Non-pigmented ciliary epithelial cell (primary cell): ENCODE data around the gene MATN1.
"Not testable (repeated sequence)": the region's sequence is repeated elsewhere in the genome, so short reads cannot be mapped to it uniquely, and the experiment has no call there.

ENCODE experiments used
- DNase-seq: peaks from one replicate; pipeline ENCODE4 v3.0.0-alpha.2; 2010; ENCODE audit warnings: low read depth

The MATN1 gene

DNA sequence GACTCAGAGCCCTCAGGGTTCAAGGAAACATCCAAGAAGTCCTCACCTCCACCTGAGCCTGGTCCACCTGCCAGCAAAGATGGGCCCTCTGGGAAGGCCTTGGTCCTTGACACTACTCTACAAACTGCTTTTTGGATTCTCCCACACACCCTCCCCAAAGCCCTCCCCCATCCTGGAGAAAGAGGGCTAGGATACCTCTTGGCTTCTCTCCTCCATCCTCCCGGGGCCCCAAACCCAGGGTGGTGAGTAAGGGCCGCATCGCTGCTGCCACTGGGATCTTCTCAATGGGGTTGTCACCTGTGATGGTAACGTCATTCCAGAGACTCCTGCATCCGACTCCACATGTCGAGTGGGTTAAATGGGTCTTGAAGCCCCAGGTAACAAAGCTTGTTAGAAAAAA is 26.6 kb downstream of the MATN1 start:
- no peak for DNase-seq

DNA sequence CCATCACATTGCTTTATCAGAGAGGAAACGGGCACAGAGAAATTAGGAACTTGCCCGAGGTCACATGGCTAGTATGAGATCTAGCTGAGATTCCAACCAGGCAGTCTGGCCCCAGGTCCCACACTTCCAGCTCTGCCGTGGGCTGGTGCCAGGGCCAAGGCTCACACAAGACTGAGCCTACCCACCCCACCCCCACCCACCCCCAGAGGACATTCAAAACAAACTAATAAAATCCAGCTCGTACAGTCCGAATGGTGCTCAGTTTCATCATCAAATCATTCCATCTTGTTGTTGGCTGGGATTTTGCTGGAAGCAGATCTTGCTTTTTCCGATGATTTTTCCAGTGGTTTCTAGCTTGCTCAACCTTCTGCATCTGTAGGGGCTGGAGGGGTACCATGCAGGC is 27.9 kb downstream of the MATN1 start:
- no peak for DNase-seq

DNA sequence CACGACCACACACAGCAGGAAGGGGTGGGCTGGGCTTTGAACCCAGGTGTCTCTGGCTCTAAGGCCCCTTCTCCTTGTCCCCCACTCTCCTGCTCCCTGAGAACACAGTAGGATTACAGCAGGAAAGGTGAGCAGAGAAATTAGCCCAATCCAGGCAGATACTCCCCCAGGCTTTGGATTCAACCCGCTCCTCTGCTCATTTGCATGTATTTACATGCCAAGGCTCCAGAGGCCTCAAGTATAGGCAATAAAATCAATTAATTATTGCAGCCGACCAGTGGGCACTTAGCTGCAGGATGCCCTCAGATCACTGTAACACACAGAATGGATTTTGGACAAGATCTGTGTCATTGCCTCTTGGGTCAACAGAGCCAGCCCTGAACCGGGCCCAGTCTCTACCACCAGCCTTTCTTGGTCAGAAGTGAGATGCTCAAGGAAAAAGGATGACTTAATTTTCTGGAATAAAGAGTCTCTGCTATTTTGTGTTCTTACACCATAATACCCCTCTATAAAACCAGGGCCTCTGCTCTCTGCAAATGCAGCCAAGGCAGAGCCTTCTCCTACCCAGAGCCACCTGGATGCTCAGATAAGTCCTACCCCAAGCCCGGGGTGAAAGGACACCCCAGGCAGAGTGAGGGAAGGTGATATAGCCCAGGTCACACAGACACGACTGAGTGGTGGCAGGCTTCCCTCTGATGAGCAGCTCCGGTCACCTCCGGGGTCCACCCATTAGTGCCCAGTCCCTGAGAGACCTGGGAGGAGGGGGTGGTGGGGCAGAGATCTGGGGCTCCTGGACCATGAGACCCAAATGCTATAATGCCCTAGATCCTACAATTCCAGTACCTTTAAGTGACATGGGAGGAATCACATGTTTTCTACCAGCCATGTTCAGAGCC is 28.9 kb downstream of the MATN1 start:
- DNase-seq = no peak

DNA sequence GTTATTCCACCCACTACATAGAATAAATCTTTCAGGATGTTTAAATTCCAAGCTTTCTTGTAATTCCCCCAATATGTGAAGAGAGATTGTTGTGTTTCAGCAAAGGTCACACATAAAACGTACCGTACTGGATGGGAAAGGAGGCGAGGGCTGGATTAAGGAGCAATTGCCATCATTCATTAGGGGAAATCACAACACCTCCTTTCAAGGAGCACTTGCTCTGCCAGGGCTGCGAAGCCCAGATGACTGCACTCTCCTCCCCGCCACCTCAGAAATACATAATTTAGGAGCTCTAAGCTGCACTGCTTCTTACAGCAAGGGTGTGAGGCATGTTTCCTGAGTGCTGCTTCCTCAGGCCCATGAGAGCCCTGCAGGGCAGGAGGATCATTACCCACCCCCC is 29.6 kb downstream of the MATN1 start:
- no peak for DNase-seq

- no peak for DNase-seq
Observed at GRCh38 chr1:30693366-30693765, 30.0 kb downstream of the MATN1 start.

DNA sequence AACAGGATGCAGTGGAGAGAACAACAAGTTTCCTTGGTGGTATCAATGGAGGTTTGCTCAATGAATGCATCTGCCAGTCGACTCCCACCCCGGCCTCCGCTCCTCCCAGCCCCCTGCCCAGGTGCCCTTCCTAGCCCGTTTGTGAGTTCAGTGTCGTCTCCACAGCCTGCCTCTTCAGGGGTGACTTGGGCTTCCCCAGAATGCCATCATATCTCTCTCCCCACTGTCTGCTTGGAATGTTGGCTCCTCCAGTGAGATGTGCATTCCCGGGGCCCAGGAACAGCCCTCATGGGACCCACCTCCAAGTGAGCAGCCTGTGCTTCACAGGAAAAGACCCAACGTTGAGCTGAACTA is 30.5 kb downstream of the MATN1 start:
- DNase-seq = no peak

- no peak for DNase-seq
Observed at GRCh38 chr1:30692201-30692947, 31.0 kb downstream of the MATN1 start.

- DNase-seq = no peak
Observed at GRCh38 chr1:30691480-30691879, 31.9 kb downstream of the MATN1 start.

DNA sequence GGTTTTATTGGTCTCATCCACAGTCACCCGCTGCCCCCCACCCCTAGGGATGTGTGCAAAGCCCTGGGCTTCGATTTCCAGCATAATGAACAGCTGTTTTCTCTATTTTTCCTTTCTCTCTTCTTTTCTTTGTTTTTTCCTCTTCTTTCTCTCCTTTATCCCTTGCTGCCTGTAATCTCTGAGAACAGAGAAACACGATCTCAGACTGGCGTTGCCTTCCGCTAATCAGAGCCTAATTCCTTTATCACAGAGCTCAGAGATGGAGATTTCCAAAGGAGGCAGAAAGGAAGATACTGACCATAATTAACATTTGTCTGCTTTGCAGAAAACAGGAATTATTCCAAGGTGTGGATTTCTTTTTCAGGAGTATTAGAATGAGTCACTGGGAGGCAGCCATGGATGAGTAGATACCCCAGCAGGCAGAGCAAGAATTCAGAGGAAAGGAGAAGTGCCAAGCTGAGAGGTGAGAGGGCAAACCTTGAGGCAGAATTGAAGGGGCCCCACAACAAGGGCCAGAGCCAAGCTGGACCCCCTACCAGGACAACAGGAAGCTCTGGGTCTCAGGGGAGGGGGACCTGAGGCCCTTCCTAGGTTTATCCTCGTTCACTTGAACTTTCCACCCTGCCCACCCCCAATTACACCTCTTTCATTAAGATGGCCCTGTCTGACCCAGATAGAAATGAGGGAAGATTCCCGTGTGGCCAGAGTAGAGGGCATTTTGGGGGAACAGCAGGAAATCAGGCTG is 33.3 kb downstream of the MATN1 start:
- no peak for DNase-seq

DNA sequence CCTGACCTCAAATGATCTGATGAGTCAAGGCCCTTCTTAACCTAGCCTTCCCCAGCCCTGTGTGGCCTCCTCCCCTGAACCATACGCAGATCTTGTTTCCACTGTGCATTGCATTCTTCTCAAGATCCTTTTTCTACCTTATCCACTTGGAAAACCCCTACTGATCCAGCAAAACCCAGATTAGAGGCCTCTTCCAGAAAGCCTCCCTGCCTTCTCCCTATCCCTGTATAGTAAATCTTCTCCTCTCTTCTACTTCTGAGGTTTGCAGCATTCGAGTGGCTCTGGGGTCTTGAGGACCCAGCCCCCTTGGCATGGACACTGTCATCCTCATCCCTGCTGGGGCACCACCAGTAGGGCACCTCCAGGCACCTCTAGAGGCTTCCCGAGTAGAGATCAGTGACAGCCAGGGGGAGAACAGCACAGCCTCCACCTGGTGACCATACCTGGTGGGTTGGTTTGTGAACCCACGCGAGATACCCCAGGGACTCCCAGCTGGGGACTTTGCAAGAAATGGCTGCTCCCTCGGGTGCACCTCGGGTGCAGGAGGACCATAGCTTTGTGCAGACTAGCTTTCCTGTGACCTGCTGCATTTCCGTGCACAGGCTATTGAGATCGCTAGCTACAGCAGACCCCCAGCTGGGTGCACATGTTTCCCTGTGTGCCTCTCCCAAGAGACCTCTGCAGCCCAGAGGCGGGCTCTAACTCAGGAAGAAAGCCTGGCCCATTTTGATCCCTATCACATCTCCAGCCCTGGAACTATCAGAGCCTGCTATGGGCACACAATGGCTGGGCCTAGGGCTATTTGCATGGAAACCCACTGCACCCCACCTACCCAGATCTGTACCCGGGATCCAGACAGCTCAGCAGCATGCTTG is 34.2 kb downstream of the MATN1 start:
- no peak for DNase-seq

DNA sequence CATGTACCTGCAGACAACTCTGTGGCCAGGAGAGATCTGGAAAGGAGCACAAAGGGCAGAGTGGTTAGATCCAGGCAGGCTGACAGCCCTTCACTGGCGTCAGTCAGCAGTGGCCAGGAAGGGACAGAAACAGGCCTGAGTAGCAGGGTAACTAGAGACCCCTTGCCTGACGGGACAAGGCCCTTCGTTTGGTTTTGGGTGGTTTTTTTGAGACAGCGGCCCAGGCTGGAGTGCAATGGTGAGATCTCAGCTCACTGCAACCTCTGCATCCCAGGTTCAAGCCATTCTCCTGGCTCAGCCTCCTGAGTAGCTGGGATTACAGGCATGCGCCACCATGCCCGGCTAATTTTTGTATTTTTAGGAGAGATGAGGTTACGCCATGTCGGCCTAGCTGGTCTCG is 34.9 kb downstream of the MATN1 start:
- DNase-seq = not testable (repeated sequence)

GRCh38 chr1:30687886-30688285 is 35.5 kb downstream of the MATN1 start:
- no peak for DNase-seq

DNA sequence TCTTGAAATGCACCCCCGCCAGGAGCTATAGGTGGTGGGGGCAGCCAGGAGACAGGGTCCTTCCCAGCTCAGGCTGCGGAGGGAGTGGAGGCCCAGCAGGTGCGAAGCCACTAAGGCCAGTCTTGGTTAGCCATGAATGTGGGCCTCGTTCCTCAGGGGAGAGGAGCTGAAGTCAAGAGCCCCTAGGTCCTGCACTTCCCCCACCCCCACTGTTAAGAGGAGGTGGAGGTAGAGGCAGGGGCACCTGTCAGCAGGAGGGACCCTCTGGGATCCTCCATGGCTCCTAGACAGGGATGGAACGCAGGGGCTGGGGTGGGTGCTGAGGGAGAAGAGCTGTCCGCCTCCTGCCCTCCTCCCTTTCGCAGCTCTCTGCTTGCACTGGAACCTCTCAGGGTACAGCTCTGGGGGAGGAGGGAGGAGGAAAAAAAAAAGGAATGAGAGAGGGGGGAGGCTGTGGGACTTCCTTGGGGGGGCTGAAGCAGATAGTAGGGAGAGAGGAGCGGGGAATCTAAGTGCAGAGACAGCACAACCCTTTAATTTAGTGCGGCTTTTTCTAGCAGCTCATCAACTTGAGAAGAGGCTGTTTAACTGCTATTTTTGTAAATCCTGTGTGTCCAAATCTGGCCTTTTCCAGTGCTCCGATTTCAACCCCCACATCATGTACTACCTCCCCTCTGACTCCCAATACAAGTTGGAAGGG is 37.0 kb downstream of the MATN1 start:
- DNase-seq = no peak

DNA sequence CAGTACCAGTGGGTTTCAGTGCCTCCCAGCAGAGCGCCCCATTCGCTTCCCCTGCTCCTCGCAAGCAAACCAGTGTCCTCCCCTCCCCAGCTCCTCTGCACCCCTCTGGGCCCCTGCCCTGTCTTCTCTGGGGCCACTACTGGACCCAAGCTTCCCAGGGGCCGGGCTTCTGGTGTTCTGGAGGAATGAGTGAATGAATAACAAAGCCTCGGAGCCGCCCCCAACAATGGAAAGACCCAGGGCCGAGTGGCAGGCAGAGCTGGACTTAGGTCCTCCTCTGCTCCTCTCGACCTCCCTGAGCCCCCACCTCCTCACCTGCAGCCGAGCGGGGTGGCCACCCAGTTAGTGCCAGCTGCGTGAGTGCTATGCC is 37.6 kb downstream of the MATN1 start:
- no peak for DNase-seq

DNA sequence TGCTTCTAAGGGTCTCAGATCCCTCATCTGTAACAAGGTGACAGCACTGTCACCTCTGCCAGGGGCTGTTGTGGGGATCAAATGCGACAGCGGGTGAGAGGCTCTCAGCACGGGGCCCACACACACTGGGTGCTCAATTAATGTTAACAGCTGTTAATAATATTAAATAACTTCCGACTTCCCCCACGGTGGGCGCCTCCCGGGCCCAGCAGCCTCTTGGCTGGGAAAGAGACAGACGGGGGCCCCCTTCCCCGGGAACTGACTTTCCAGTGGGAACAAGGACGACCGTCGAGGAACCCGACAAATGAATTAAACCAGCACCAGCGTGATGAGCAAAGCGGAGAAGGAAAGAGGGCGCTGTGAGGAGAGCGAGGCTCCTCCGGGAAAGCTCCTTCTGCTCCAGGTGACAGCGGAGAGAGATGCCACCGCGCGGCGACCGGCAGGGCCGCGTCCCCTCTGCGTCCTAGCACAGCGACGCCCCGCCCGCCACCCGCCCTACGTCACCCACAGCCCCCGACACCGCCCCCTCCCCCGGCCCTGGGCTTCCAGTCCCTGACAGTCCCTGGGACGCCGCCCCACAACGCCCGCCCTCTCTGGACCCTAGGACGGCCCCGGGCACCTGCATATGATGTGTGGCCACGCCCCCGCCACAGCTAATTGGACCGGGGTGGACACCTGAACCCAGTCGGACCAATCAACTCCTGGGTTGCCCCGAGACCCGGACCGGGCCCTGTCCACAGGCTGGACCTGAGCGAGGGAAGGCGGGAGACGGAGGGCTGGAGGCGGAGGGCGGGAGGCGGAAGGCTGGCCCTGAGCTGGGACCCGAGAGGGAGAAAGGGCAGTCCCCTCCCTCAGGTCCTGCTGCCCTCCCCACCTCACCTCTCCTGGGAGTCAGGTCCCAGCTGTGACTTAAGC is 38.2 kb downstream of the MATN1 start:
- DNase-seq = no peak

DNA sequence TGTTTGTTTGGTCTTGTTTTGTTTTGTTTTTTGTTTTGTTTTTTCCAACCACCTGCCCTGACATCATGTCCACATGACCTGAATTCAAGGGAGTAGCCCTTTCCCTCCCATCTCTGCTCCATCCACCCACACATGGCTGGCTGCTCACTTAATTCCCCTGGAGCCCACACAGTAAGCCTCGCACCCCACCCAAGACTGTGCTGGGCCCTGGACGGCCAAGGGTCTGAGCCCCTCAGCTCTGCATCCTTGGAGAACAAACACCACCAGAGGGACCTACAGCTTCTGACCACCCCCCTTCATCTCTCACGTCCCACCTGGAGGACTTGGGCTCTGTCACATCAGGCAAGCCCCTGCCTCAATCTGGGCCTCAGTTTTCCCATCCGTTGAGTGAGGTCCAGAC is 39.1 kb downstream of the MATN1 start:
- no peak for DNase-seq

DNA sequence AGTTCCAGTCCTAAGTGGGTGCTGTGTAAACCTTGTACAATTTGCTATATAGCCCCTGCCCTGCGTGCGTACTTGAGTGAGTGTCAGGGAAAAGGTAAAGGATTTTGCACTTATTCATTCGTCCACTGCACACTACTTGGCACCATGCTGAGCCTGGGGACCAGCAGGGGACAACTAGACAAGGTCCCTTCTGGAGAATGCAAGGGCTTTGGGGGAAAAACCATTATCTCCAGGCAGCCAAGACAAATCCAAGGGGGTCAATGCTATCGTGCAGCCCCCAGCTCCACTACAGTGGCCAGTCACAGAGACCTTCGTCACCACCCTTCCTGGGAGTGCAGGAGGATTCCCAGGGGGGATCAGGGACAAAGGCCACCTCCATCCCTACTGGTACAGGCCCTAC is 39.7 kb downstream of the MATN1 start:
- DNase-seq = no peak

DNA sequence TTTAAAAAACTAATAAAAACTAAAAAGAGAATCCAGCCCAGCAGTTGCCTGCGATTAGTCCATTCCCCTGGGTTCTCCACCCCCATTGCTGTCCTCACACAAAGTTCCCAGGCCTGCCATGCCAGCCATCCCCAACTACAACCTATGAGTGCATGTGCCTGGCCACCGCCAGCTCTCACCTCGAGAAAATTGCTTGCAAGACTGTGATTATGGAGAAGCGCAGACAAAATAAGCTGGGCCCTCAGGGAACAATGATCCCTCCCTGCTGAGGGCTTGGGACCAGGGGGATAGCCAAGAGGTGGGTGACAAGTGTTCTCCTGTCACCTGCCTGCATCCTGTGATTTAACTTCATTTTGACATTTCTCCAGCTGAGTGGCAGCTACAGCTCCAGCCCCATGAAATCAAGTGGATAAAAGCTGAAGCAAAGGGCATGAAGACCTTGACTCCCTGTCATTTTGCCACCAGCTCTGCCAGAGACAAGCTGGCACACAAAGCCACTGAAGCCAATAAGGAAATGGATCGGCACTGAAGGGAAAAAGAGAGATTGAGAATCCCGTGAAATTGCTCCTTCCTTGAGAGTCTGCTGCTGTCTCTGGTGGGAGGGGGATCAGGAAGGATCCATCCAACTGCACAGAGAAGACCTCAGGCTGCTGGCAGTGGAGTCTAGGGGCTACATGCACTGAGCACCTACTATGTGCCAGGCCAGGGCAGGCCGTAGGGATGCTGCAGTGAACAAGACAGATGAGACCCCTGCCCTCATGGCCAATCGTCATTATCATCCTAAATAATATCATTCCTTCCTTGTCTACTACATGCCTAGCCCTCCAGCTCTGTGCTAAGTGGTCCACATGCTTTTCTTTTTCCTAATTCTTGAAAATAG is 40.7 kb downstream of the MATN1 start:
- no peak for DNase-seq

DNA sequence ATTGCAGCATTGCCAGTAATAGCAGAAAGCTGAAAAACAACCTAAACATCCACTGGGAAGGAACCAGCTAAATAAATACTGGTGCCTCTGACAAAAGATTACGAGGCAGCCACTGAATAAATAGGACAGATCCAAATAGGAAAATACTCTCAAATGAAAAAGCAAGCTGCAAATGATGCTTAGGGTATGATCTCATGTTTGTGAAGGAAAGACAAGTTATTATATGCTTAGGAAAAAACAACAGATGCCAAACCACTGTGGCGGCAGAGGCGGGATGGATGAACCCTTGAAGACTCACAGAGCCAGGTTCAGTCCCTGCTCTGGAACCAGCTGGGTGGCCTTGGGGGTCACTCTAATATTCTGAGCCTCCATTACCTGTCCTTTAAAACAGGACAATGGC is 41.6 kb downstream of the MATN1 start:
- DNase-seq = no peak
